GM12878 (cell line): ENCODE measurements around the gene LRSAM1. TPM values are rescaled to one million over a fixed set of nuclear protein-coding genes. Genes with fewer than 3 reads are reported as not detected.
A peak's percentile ranks its signal among the peaks of the same experiment; 100 is the strongest.

ENCODE experiments used
- ATF7 ChIP-seq: fragments of 450-650 bp; IDR thresholded peaks from 2 replicates; pipeline ENCODE4 v1.6.1; 2016; ENCODE audit warnings: low read depth, mild to moderate bottlenecking
- CHD4 ChIP-seq: fragments of 200-600 bp; sonication (generic); IDR thresholded peaks from 2 replicates; pipeline ENCODE4 v1.6.1; 2016; ENCODE audit warnings: mild to moderate bottlenecking
- DPF2 ChIP-seq: fragments of 450-650 bp; IDR thresholded peaks from 2 replicates; pipeline ENCODE4 v1.6.1; 2017; ENCODE audit warnings: mild to moderate bottlenecking
- EED ChIP-seq: sonication (generic); IDR thresholded peaks from 2 replicates; pipeline ENCODE4 v1.6.1; 2016; ENCODE audit warnings: antibody characterized with exemption, low read depth
- GABPA ChIP-seq: IDR thresholded peaks from 2 replicates; pipeline ENCODE4 v1.6.1; 2014; ENCODE audit warnings: antibody characterized with exemption, low read depth, mild to moderate bottlenecking, inconsistent platforms
- NRF1 ChIP-seq: conservative IDR thresholded peaks from 2 replicates; pipeline ENCODE4 v1.6.1; 2011; ENCODE audit warnings: mild to moderate bottlenecking, low read depth, low read length, improper control_type of control experiment
- PAX5 ChIP-seq: IDR thresholded peaks from 2 replicates; pipeline ENCODE4 v1.6.1; 2011; ENCODE audit warnings: low read depth, low read length, borderline replicate concordance
- PML ChIP-seq: IDR thresholded peaks from 2 replicates; pipeline ENCODE4 v1.6.1; 2012; ENCODE audit warnings: low read length, inconsistent platforms
- POLR2AphosphoS5 ChIP-seq: IDR thresholded peaks from 2 replicates; pipeline ENCODE4 v1.6.1; 2011; ENCODE audit warnings: mild to moderate bottlenecking, low read length, inconsistent platforms
- POU2F2 ChIP-seq: IDR thresholded peaks from 3 replicates; pipeline ENCODE4 v1.6.1; 2011; ENCODE audit warnings: low read depth, mild to moderate bottlenecking, low read length, borderline replicate concordance
- SIX5 ChIP-seq: IDR thresholded peaks from 2 replicates; pipeline ENCODE4 v1.6.1; 2011; ENCODE audit warnings: mild to moderate bottlenecking, low read depth, low read length, moderate library complexity; ENCODE audit not compliant: severe bottlenecking
- SMAD1 ChIP-seq: fragments of 450-650 bp; IDR thresholded peaks from 2 replicates; pipeline ENCODE4 v1.6.1; 2018; ENCODE audit warnings: mild to moderate bottlenecking, low read depth; ENCODE audit not compliant: partially characterized antibody
- SREBF2 ChIP-seq: IDR thresholded peaks from 2 replicates; pipeline ENCODE4 v1.6.1; 2012; ENCODE audit warnings: mild to moderate bottlenecking, low read length
- ZBED1 ChIP-seq: IDR thresholded peaks from 2 replicates; pipeline ENCODE4 v1.6.1; 2016; ENCODE audit warnings: borderline replicate concordance
- ZNF207 ChIP-seq: fragments of 450-650 bp; IDR thresholded peaks from 2 replicates; pipeline ENCODE4 v1.6.1; 2014; ENCODE audit warnings: antibody characterized with exemption, mild to moderate bottlenecking, borderline replicate concordance
- polyA plus RNA-seq, 11 experiments: library from polyadenylated mRNA; depleted of rRNA in 4 of 11; unstranded in 6 of 11; stranded (reverse) in 5 of 11; fragments of >200 nt; fragmentation: Nextera tagmentation in 4 of 11; fragmentation: Illumina TruSeq in 1 of 11; extraction: Ambion mirVana in 4 of 11; extraction: Trizol in 1 of 11; gene quantifications; 1 replicate in 1 of 11; 2 replicates in 10 of 11; pipeline versions ENCODE4 v1.2.1 to v1.2.3, GENCODE V29; 2011 to 2016; ENCODE audit warnings: inconsistent platforms in 2 of 11, missing spikeins in 2 of 11, low read depth in 1 of 11
- total RNA-seq, 4 experiments: library from RNA; depleted of rRNA in 3 of 4; stranded (reverse); fragments of >200 nt in 3 of 4; fragmentation: Illumina TruSeq in 1 of 4; extraction: Trizol in 1 of 4; gene quantifications; 2 replicates each; pipeline versions ENCODE4 v1.2.1 to v1.2.3, GENCODE V29; 2013 to 2021
- TF ChIP-seq, protein P1 (sequence below): IDR thresholded peaks from 2 replicates; pipeline ENCODE4 v1.6.1; 2011; ENCODE audit warnings: low read depth, low read length, improper control_type of control experiment, borderline replicate concordance
- TF ChIP-seq, protein P2 (sequence below): fragments of 450-650 bp; IDR thresholded peaks from 2 replicates; pipeline ENCODE4 v1.6.1; 2017; ENCODE audit warnings: mild to moderate bottlenecking, moderate library complexity
- TF ChIP-seq, protein P3 (sequence below): fragments of 150-350 bp; IDR thresholded peaks from 2 replicates; pipeline ENCODE4 v1.6.1; 2016; ENCODE audit warnings: low read depth, low read length
- TF ChIP-seq, protein P4 (sequence below): fragments of 450-650 bp; formaldehyde crosslinking; IDR thresholded peaks from 2 replicates; pipeline ENCODE4 v1.5.0; 2022; ENCODE audit warnings: mild to moderate bottlenecking, missing genetic modification characterization

Gene LRSAM1
- total and polyA plus RNA-seq, 10 of the 15 experiments (the other 5 are each of a cell fraction or from before 2014, with no cell fraction given): 0.14 to 23.4 (median 11.7) TPM

DNA sequence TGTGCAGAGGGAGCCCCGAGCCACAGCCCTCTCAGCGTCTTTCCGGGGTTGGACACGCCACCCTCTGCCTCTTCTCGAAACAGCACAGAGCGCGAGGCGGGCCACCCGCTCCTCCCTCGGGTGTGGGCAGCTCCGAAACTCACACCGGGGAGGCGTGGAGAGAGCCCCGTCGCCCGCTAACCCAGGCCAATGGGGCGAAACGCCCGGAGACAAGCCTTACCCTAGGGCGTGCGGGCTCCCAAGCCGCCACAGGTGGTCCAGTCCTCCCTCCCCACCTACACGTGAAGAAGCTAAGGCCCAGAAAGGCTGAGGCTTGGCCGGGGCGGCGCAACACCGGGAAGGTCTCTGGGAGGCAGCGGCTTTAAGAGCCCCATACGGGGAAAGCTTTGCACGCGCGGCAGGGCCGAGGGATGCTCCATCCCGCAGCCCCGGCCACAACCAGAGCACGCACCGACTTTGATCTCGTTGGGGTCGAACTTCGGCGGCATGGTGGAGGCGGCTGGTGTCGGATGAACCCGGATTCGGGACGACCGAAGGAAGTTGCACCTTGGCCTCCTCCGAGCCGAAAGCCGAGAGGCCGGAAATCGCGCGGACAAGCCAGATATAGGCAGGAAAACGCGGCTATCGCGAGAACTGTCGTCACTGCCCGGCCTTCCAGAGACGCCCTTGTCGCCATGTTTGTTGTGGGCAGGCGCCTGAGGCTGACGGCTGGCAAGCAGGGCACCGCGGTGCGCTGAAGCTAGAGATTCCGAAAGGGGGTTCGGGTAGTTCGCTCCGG, at the start of gene LRSAM1, which contains the start of gene RPL12 (continued):
- TF ChIP-seq, protein P1, sequence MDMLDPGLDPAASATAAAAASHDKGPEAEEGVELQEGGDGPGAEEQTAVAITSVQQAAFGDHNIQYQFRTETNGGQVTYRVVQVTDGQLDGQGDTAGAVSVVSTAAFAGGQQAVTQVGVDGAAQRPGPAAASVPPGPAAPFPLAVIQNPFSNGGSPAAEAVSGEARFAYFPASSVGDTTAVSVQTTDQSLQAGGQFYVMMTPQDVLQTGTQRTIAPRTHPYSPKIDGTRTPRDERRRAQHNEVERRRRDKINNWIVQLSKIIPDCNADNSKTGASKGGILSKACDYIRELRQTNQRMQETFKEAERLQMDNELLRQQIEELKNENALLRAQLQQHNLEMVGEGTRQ: no peak
- TF ChIP-seq NRF1 (no peak; the same call in 1 of the 2 replicates), ATF7 (peak; percentile 76), SMAD1 (peak; percentile 92), POU2F2 (peak; percentile 99), ZNF207 (peak; percentile 97), CHD4 (no peak), PML (no peak), DPF2 (peak; percentile 89), ZBED1 (peak; percentile 90), POLR2AphosphoS5 (peak; percentile 100), EED (0 out of 2 replicates have a peak, but pooled peaks have one; percentile 39), SIX5 (peak; percentile 94), GABPA (no peak), SREBF2 (no peak), PAX5 (peak; percentile 50; the same call in 1 of the 2 replicates)
- TF ChIP-seq, protein P2, sequence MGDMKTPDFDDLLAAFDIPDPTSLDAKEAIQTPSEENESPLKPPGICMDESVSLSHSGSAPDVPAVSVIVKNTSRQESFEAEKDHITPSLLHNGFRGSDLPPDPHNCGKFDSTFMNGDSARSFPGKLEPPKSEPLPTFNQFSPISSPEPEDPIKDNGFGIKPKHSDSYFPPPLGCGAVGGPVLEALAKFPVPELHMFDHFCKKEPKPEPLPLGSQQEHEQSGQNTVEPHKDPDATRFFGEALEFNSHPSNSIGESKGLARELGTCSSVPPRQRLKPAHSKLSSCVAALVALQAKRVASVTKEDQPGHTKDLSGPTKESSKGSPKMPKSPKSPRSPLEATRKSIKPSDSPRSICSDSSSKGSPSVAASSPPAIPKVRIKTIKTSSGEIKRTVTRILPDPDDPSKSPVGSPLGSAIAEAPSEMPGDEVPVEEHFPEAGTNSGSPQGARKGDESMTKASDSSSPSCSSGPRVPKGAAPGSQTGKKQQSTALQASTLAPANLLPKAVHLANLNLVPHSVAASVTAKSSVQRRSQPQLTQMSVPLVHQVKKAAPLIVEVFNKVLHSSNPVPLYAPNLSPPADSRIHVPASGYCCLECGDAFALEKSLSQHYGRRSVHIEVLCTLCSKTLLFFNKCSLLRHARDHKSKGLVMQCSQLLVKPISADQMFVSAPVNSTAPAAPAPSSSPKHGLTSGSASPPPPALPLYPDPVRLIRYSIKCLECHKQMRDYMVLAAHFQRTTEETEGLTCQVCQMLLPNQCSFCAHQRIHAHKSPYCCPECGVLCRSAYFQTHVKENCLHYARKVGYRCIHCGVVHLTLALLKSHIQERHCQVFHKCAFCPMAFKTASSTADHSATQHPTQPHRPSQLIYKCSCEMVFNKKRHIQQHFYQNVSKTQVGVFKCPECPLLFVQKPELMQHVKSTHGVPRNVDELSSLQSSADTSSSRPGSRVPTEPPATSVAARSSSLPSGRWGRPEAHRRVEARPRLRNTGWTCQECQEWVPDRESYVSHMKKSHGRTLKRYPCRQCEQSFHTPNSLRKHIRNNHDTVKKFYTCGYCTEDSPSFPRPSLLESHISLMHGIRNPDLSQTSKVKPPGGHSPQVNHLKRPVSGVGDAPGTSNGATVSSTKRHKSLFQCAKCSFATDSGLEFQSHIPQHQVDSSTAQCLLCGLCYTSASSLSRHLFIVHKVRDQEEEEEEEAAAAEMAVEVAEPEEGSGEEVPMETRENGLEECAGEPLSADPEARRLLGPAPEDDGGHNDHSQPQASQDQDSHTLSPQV: no peak
- TF ChIP-seq, protein P3, sequence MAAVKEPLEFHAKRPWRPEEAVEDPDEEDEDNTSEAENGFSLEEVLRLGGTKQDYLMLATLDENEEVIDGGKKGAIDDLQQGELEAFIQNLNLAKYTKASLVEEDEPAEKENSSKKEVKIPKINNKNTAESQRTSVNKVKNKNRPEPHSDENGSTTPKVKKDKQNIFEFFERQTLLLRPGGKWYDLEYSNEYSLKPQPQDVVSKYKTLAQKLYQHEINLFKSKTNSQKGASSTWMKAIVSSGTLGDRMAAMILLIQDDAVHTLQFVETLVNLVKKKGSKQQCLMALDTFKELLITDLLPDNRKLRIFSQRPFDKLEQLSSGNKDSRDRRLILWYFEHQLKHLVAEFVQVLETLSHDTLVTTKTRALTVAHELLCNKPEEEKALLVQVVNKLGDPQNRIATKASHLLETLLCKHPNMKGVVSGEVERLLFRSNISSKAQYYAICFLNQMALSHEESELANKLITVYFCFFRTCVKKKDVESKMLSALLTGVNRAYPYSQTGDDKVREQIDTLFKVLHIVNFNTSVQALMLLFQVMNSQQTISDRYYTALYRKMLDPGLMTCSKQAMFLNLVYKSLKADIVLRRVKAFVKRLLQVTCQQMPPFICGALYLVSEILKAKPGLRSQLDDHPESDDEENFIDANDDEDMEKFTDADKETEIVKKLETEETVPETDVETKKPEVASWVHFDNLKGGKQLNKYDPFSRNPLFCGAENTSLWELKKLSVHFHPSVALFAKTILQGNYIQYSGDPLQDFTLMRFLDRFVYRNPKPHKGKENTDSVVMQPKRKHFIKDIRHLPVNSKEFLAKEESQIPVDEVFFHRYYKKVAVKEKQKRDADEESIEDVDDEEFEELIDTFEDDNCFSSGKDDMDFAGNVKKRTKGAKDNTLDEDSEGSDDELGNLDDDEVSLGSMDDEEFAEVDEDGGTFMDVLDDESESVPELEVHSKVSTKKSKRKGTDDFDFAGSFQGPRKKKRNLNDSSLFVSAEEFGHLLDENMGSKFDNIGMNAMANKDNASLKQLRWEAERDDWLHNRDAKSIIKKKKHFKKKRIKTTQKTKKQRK: no peak
- TF ChIP-seq, protein P4, sequence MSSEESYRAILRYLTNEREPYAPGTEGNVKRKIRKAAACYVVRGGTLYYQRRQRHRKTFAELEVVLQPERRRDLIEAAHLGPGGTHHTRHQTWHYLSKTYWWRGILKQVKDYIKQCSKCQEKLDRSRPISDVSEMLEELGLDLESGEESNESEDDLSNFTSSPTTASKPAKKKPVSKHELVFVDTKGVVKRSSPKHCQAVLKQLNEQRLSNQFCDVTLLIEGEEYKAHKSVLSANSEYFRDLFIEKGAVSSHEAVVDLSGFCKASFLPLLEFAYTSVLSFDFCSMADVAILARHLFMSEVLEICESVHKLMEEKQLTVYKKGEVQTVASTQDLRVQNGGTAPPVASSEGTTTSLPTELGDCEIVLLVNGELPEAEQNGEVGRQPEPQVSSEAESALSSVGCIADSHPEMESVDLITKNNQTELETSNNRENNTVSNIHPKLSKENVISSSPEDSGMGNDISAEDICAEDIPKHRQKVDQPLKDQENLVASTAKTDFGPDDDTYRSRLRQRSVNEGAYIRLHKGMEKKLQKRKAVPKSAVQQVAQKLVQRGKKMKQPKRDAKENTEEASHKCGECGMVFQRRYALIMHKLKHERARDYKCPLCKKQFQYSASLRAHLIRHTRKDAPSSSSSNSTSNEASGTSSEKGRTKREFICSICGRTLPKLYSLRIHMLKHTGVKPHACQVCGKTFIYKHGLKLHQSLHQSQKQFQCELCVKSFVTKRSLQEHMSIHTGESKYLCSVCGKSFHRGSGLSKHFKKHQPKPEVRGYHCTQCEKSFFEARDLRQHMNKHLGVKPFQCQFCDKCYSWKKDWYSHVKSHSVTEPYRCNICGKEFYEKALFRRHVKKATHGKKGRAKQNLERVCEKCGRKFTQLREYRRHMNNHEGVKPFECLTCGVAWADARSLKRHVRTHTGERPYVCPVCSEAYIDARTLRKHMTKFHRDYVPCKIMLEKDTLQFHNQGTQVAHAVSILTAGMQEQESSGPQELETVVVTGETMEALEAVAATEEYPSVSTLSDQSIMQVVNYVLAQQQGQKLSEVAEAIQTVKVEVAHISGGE: no peak
